Measurements from ENCODE around the gene METTL8. TPM values are rescaled to one million over a fixed set of nuclear protein-coding genes. Genes with fewer than 3 reads are reported as not detected.
A peak's percentile ranks its signal among the peaks of the same experiment; 100 is the strongest.

The METTL8 gene
- total RNA-seq (2014; rRNA removed; shearing (Covaris generic)), result 32.0 and 34.0 TPM in 2 replicates

GRCh38 chr2:171433763-171434012 is at the start of gene METTL8:
Gene METTL8, minus strand, starts transcription at chr2:171433990. Its CDS starts 41,805 bp downstream, at chr2:171392185.
- DNase-seq, result no peak
- peaks cover 17% of the 10 kb centered on the region for H3K36me3 ChIP-seq
- no peaks in the 10 kb centered on the region for H3K9me3 ChIP-seq (replicated peaks)
- H3K27me3 ChIP-seq, result no peaks in the 10 kb centered on the region
- peak within 1 kb of the TSS; percentile 89 for H3K27ac ChIP-seq
- H3K4me3 ChIP-seq, result peak within 1 kb of the TSS; percentile 82
- 0 out of 2 replicates have a peak, but pooled peaks cover 7% of the 10 kb centered on the region for H3K4me1 ChIP-seq

- DNase-seq, result peak; percentile 83 to 86
- Histone ChIP-seq H3K27ac (peak overlapping the region; percentile 92), H3K27me3 (no peaks in the 10 kb centered on the region), H3K4me1 (peaks cover 55% of the 10 kb centered on the region), H3K4me3 (no peak overlapping the region), H3K36me3 (peaks cover 4% of the 10 kb centered on the region; the same call in 1 of the 2 replicates), H3K9me3 (replicated peaks) (no peaks in the 10 kb centered on the region)
Observed at GRCh38 chr2:171482877-171483276, 49.1 kb upstream of the METTL8 start.

DNA sequence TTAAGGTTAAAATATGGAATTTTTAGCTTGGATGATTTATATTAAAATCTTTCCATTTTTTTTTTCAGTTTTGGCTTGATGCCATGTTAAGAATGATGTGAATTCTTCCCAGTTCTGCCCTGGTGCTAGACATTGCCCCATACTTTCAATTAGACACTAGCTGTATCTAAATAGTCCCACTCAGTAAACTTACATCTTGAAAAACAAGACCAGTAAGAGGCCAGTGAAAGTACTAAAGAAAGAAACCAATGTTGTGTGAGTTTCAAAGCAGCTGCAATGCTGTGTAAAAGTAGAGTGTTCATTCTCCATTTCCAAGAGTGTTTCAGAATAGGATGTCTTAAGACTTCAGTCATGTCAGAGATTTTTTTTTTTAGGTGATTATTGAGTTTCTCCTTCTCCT is 48.5 kb upstream of the METTL8 start:
- Histone ChIP-seq H3K27ac (peak overlapping the region; percentile 92), H3K4me3 (no peak overlapping the region), H3K9me3 (replicated peaks) (no peaks in the 10 kb centered on the region), H3K27me3 (no peaks in the 10 kb centered on the region), H3K4me1 (peaks cover 55% of the 10 kb centered on the region), H3K36me3 (peaks cover 4% of the 10 kb centered on the region; the same call in 1 of the 2 replicates)
- peak in 1 of 2 experiments; percentile 31 for DNase-seq

DNA sequence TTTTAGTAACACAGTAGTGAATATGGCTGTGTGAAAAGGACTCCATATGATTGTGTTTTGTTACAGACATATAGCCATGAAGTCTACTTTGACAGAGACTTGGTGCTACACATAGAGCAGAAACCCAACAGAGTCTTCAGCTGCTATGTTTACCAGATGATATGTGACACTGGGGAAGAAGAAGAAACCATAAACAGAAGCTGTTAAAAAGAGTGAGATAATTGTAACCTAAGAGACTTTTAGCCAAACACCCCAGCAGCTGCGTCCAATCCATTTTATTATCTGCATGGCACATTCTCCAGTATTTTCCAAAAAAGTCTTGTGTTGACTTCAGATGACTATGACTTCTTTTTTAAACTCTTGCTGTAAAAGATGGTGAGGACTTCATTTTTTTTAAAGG is 47.1 kb upstream of the METTL8 start:
- Histone ChIP-seq H3K36me3 (peaks cover 4% of the 10 kb centered on the region; the same call in 1 of the 2 replicates), H3K4me1 (peaks cover 55% of the 10 kb centered on the region), H3K27me3 (no peaks in the 10 kb centered on the region), H3K27ac (peak overlapping the region; percentile 92), H3K4me3 (no peak overlapping the region), H3K9me3 (replicated peaks) (no peaks in the 10 kb centered on the region)
- DNase-seq, result peak; percentile 43 to 73

- Histone ChIP-seq H3K4me3 (no peak overlapping the region), H3K9me3 (replicated peaks) (no peaks in the 10 kb centered on the region), H3K4me1 (peaks cover 55% of the 10 kb centered on the region), H3K27me3 (no peaks in the 10 kb centered on the region), H3K27ac (no peak overlapping the region), H3K36me3 (peaks cover 7% of the 10 kb centered on the region)
- DNase-seq, result no peak
Observed at GRCh38 chr2:171479154-171479814, 45.5 kb upstream of the METTL8 start.

GRCh38 chr2:171478345-171478744 is 44.6 kb upstream of the METTL8 start:
- H3K27ac ChIP-seq, result no peak overlapping the region
- peaks cover 50% of the 10 kb centered on the region for H3K4me1 ChIP-seq
- H3K27me3 ChIP-seq, result no peaks in the 10 kb centered on the region
- DNase-seq, result no peak
- H3K36me3 ChIP-seq, result peaks cover 13% of the 10 kb centered on the region
- no peak overlapping the region for H3K4me3 ChIP-seq
- no peaks in the 10 kb centered on the region for H3K9me3 ChIP-seq (replicated peaks)

GRCh38 chr2:171475979-171476378 is 42.2 kb upstream of the METTL8 start:
- Histone ChIP-seq H3K27me3 (no peaks in the 10 kb centered on the region), H3K36me3 (peaks cover 25% of the 10 kb centered on the region), H3K4me3 (no peak overlapping the region), H3K4me1 (peaks cover 28% of the 10 kb centered on the region), H3K9me3 (replicated peaks) (no peaks in the 10 kb centered on the region), H3K27ac (no peak overlapping the region)
- no peak for DNase-seq

GRCh38 chr2:171470129-171470528 is 36.3 kb upstream of the METTL8 start:
- no peaks in the 10 kb centered on the region; the same call in 1 of the 2 replicates for H3K4me1 ChIP-seq
- DNase-seq, result no peak
- H3K36me3 ChIP-seq, result peaks cover 44% of the 10 kb centered on the region
- H3K4me3 ChIP-seq, result no peak overlapping the region
- H3K9me3 ChIP-seq (replicated peaks), result no peaks in the 10 kb centered on the region
- H3K27me3 ChIP-seq, result no peaks in the 10 kb centered on the region
- no peak overlapping the region for H3K27ac ChIP-seq

DNA sequence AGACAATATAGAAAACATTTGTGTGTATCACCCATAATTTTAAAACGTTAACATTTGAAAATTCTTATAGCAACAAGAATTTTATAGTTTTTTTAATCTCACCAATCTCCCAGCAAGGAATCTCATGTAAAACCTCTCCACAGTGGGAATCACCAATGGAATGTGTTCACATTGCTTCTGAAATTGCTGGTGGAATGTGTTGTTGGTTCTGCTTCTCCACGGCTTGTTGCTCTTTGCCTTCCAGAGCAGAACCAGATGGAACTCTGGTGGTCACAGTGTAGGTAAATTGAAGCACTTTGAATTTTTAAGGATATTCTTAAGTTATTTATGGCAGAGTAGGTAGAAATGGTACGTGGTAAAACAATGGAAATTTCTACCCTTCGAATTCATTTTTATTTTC is 35.4 kb upstream of the METTL8 start:
- Histone ChIP-seq H3K27ac (no peak overlapping the region), H3K4me1 (no peaks in the 10 kb centered on the region; the same call in 1 of the 2 replicates), H3K4me3 (no peak overlapping the region), H3K9me3 (replicated peaks) (no peaks in the 10 kb centered on the region), H3K36me3 (peaks cover 40% of the 10 kb centered on the region), H3K27me3 (no peaks in the 10 kb centered on the region)
- no peak for DNase-seq

- DNase-seq, result no peak
- Histone ChIP-seq H3K9me3 (replicated peaks) (no peaks in the 10 kb centered on the region), H3K4me3 (no peak overlapping the region), H3K27me3 (no peaks in the 10 kb centered on the region), H3K4me1 (no peaks in the 10 kb centered on the region), H3K27ac (no peak overlapping the region), H3K36me3 (peaks cover 29% of the 10 kb centered on the region)
Observed at GRCh38 chr2:171460537-171460936, 26.7 kb upstream of the METTL8 start.

DNA sequence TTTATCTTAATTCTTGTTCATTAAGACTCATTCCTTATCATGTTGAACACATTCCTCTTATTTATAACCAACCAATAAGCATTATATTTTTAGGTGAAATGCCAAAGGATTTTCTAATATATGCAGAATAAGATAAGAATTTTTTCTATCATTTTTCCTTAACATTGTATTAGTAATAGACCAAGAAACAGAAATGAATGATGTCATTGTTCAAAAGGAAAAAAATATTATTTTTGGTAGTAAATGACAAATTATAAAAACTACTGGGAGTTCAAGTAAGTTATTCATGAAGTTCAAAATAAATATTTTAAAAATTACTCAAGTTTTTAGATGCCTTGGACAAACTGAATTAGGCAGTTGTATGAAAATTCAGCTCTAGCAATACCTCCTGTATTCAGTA is 25.7 kb upstream of the METTL8 start:
- Histone ChIP-seq H3K27me3 (no peaks in the 10 kb centered on the region), H3K27ac (no peak overlapping the region), H3K36me3 (peaks cover 29% of the 10 kb centered on the region)

GRCh38 chr2:171452773-171453172 is 19.0 kb upstream of the METTL8 start:
- Histone ChIP-seq H3K4me1 (no peaks in the 10 kb centered on the region), H3K27ac (no peak overlapping the region), H3K4me3 (no peak overlapping the region)

More for the DNA sequence above, 25.7 kb upstream of the METTL8 start:
- no peak for DNase-seq
- Histone ChIP-seq H3K4me1 (no peaks in the 10 kb centered on the region), H3K4me3 (no peak overlapping the region), H3K9me3 (replicated peaks) (no peaks in the 10 kb centered on the region)

GRCh38 chr2:171451074-171451473 is 17.3 kb upstream of the METTL8 start:
- Histone ChIP-seq H3K9me3 (replicated peaks) (no peaks in the 10 kb centered on the region), H3K27ac (no peak overlapping the region), H3K36me3 (peaks cover 31% of the 10 kb centered on the region), H3K4me1 (no peaks in the 10 kb centered on the region), H3K4me3 (no peak overlapping the region), H3K27me3 (no peaks in the 10 kb centered on the region)
- DNase-seq, result no peak

More at GRCh38 chr2:171452773-171453172, 19.0 kb upstream of the METTL8 start:
- no peak for DNase-seq
- Histone ChIP-seq H3K36me3 (peaks cover 37% of the 10 kb centered on the region), H3K27me3 (no peaks in the 10 kb centered on the region), H3K9me3 (replicated peaks) (no peaks in the 10 kb centered on the region)

DNA sequence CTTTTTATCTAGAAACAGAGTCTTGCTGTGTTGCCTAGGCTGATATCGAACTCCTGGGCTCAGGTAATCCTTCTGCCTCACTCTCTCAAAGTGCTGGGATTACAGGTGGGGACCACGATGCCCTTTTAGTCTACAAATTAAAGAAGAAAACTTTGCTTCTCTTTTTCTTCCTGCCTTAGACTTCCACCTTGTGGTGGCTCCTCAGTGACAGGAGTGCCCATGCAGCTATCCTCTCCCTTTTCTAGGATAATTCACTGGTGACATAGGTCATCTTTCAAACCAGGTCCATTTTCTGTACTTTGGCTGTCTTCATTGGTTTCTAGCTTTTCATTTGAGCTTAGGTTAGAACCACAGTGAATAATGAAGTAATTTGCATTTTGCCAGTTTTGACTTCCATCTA is 13.9 kb upstream of the METTL8 start:
- H3K36me3 ChIP-seq, result peaks cover 43% of the 10 kb centered on the region
- H3K9me3 ChIP-seq (replicated peaks), result no peaks in the 10 kb centered on the region

DNA sequence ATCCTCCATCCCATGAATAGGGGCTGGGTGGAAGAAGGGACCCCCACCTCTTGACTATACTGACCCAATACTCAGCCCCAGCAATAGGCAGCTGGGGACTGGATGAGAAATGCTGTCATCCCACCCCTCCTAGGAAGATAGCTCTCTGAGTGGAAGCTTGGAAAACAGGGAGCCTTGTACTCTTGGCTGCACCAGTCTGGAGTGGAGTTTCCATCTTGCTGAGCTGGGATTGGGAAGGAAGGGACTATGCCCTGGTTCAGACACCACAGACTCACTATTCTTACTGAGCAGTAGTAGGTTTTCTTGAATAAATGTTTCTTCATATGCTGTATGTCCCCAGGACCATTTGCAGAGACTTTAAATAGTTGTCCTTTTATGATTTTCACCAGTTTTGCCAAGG is 7.7 kb upstream of the METTL8 start:
- H3K36me3 ChIP-seq, result peaks cover 45% of the 10 kb centered on the region
- H3K4me1 ChIP-seq, result no peaks in the 10 kb centered on the region
- no peaks in the 10 kb centered on the region for H3K9me3 ChIP-seq (replicated peaks)
- no peaks in the 10 kb centered on the region for H3K27me3 ChIP-seq
- no peak overlapping the region for H3K4me3 ChIP-seq
- DNase-seq, result no peak
- H3K27ac ChIP-seq, result no peak overlapping the region

More for the DNA sequence above, 13.9 kb upstream of the METTL8 start:
- no peaks in the 10 kb centered on the region for H3K27me3 ChIP-seq
- no peaks in the 10 kb centered on the region for H3K4me1 ChIP-seq
- H3K27ac ChIP-seq, result no peak overlapping the region
- no peak for DNase-seq
- H3K4me3 ChIP-seq, result no peak overlapping the region

DNA sequence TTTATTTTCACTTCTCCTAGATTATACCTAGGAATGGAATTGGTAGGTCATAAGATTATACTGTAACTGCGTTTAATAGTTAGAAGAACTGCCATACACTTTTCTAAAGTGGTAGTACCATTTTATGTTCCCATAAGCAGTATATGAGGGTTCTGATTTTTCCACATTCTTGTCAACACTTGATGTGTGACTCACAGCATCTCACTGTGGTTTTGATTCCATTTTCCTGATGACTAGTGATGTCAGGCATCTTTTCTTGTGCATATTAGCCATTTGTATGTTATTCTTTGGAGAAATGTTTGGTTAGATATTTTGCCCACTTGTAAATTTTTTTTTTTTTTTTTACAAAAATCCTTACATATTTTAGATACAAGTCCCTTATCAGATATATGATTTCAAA is 2.5 kb upstream of the METTL8 start:
- Histone ChIP-seq H3K27me3 (no peaks in the 10 kb centered on the region), H3K4me3 (no peak overlapping the region), H3K27ac (no peak overlapping the region), H3K36me3 (peaks cover 22% of the 10 kb centered on the region), H3K4me1 (0 out of 2 replicates have a peak, but pooled peaks cover 7% of the 10 kb centered on the region), H3K9me3 (replicated peaks) (no peaks in the 10 kb centered on the region)
- DNase-seq, result no peak

All from SJCRH30 (cell line).